HCT116 (cell line): ENCODE data around the gene TRMT2A.

Experiments
- FOSL1 ChIP-seq: IDR thresholded peaks from 2 replicates; pipeline ENCODE4 v1.6.1; 2012; ENCODE audit warnings: low read depth
- YY1 ChIP-seq: IDR thresholded peaks from 2 replicates; pipeline ENCODE4 v1.6.1; 2011; ENCODE audit warnings: low read length, low read depth, moderate library complexity, mild to moderate bottlenecking; ENCODE audit not compliant: insufficient replicate concordance; ENCODE audit errors: extremely low read depth
- TF ChIP-seq, protein P1 (sequence below), 3 experiments: fragments of 200-600 bp in 1 of 3; sonication (generic) in 1 of 3; IDR thresholded peaks in 2 of 3; conservative IDR thresholded peaks in 1 of 3; 2 replicates each; pipeline ENCODE4 v1.5.1; 2012 to 2017; ENCODE audit warnings: low read depth in 2 of 3, low read length in 2 of 3, antibody characterized with exemption in 1 of 3, borderline replicate concordance in 1 of 3, control low read depth in 1 of 3, mild to moderate bottlenecking in 1 of 3, mixed read lengths in 1 of 3, mixed run types in 1 of 3, moderate library complexity in 1 of 3; ENCODE audit not compliant: insufficient read depth in 1 of 3

DNA sequence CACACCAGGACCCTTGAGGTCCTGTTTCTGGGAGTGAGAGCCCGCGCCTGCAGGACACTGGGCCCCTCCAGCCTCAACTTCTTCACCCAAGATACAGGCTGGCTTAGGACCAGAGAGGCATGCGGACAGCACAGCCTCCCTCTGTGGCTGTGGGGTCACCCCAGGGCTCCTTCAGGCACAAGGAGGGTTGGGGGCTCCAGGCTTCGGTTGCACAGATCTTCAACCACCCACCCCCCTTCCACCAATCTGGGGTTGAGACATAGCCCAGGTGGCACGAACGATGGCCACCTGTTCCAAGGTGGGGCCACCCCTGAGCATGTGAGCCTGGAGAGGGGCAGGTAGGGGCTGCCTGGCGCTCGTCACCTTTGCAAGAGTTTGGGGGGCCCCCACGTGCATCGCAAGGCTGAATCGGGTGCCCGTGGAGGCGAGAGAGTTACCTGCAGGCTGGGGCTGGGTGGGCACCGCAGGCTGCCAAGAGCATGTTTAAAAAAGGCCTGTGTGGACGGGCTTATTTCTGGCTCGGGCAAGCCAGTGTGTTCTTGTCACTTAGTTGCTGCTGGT is 15.7 kb upstream of the TRMT2A start:
- TF ChIP-seq FOSL1 (no peak), YY1 (no peak)
- TF ChIP-seq, protein P1, sequence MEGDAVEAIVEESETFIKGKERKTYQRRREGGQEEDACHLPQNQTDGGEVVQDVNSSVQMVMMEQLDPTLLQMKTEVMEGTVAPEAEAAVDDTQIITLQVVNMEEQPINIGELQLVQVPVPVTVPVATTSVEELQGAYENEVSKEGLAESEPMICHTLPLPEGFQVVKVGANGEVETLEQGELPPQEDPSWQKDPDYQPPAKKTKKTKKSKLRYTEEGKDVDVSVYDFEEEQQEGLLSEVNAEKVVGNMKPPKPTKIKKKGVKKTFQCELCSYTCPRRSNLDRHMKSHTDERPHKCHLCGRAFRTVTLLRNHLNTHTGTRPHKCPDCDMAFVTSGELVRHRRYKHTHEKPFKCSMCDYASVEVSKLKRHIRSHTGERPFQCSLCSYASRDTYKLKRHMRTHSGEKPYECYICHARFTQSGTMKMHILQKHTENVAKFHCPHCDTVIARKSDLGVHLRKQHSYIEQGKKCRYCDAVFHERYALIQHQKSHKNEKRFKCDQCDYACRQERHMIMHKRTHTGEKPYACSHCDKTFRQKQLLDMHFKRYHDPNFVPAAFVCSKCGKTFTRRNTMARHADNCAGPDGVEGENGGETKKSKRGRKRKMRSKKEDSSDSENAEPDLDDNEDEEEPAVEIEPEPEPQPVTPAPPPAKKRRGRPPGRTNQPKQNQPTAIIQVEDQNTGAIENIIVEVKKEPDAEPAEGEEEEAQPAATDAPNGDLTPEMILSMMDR (IDR thresholded peaks at IDR 0.05 in 2 of 3, conservative IDR thresholded peaks at IDR 0.05 in 1 of 3; ENCODE audit: borderline replicate concordance in 1 of 3, insufficient read depth in 1 of 3, low read depth in 2 of 3, low read length in 2 of 3): no peak
